ENCODE results near the gene RAPGEF3. TPM values are rescaled to one million over a fixed set of nuclear protein-coding genes. Genes with fewer than 3 reads are reported as not detected.

Gene RAPGEF3
- total and polyA plus RNA-seq, 9 of the 15 experiments (the other 6 are each of a cell fraction or from before 2014, with no cell fraction given) = 0.03 to 0.78 (median 0.37) TPM; not detected in 1

- no TSS peak for BruUV-seq (replicated peaks)
- FAIRE-seq = no peak
- H3K9me3 ChIP-seq (replicated peaks; ENCODE audit: control insufficient read depth, insufficient read depth, low read depth, low read length) = no peaks in the 10 kb centered on the region
- H4K20me1 ChIP-seq (replicated peaks; ENCODE audit: control insufficient read depth, insufficient read depth, low read length) = peaks cover 14% of the 10 kb centered on the region; the same call in 1 of the 2 replicates
- 65% methylated on average over 13 of the region's 14 CpGs for WGBS (ENCODE audit: insufficient coverage, low coverage, missing lambda C conversion rate)
- H3K36me3 ChIP-seq (ENCODE audit: control insufficient read depth, insufficient read depth, low read length) = peaks cover 53% of the 10 kb centered on the region; the same call in 2 of the 3 replicates
- DNase-seq (ENCODE audit: extremely low read depth in 1 of 4, low spot score in 3 of 4) = no peak
- no peak overlapping the region; the same call in 1 of the 2 replicates for H3K4me2 ChIP-seq (ENCODE audit: insufficient read depth, low read length)
- H3K4me1 ChIP-seq (replicated peaks in 1 of 2; ENCODE audit: control insufficient read depth in 2 of 2, insufficient read depth in 2 of 2, low read length in 2 of 2) = peaks cover 49 to 73% of the 10 kb centered on the region in 2 experiments
- ChIA-PET CTCF (ENCODE audit: low intra/inter-chr PET ratio) (interaction anchor here (0.7 to 4.5 kb wide), 5 partner anchors 12 to 63 kb away, joined by 3 to 42 read pairs (median 6); partner anchors contain the start of gene RAPGEF3), POLR2A (interaction anchor here (0.7 to 5.4 kb wide), 7 partner anchors 8 to 60 kb away, joined by 3 to 38 read pairs (median 9); partner anchors contain the start of gene RAPGEF3)
- no peak overlapping the region for H3K9ac ChIP-seq (ENCODE audit: insufficient read depth in 1 of 2, low read depth in 2 of 2, low read length in 2 of 2)
- H3K4me3 ChIP-seq = no peak overlapping the region
- peaks cover 63% of the 10 kb centered on the region for H3K79me2 ChIP-seq (ENCODE audit: control insufficient read depth, insufficient read depth, low read length)
- H3K27ac ChIP-seq (ENCODE audit: extremely low read depth, low read depth, low read length) = no peak overlapping the region
- ATAC-seq = no peak
- peaks cover 5% of the 10 kb centered on the region for H3K9me1 ChIP-seq (ENCODE audit: control insufficient read depth, insufficient read depth, low read length)
- in situ Hi-C loops (cut with MboI) = loop anchor here (10.0 kb wide), 1 partner anchor 64 kb away; no protein-coding TSS in a partner anchor
- intact Hi-C loops (cut with micrococcal nuclease) = loop anchor here (1.0 kb wide), 3 partner anchors 37 to 64 kb away; no protein-coding TSS in a partner anchor
- TF ChIP-seq JUNB (CRISPR knock-in tag; conservative IDR thresholded peaks at IDR 0.05) (0 out of 2 replicates have a peak, but pooled peaks have one; percentile 21), NCOR1 (IDR thresholded peaks at IDR 0.05) (no peak), PHB2 (IDR thresholded peaks at IDR 0.05; ENCODE audit: low read depth) (0 out of 2 replicates have a peak, but pooled peaks have one; percentile 22)
- no peaks in the 10 kb centered on the region for H3K27me3 ChIP-seq (ENCODE audit: control insufficient read depth in 2 of 2, insufficient read depth in 2 of 2, low read length in 2 of 2)
- H2AFZ ChIP-seq (ENCODE audit: low read depth, low read length) = no peak overlapping the region
Measured at GRCh38 chr12:47778881-47779280, 20.2 kb upstream of the RAPGEF3 start.
